Astrocyte of the cerebellum (primary cell): ENCODE measurements around the gene GMFB.

Source experiments
- DNase-seq: peaks from one replicate; pipeline ENCODE4 v3.0.0-alpha.2; 2011; ENCODE audit warnings: low read depth
- H3K4me3 ChIP-seq: 2 replicates; pipeline ENCODE4 v1.5.1; 2011; ENCODE audit warnings: mild to moderate bottlenecking, low read depth, low read length, moderate library complexity
- CTCF ChIP-seq: IDR thresholded peaks from 2 replicates; pipeline ENCODE4 v1.5.1; 2012; ENCODE audit warnings: low read length, low read depth, moderate library complexity, mild to moderate bottlenecking; ENCODE audit errors: missing control alignments
- in situ Hi-C: cut with HindIII; loops from 2 replicates; pipeline ENCODE4 v1.10.0; 2017; ENCODE audit warnings: low sequenced_read_pairs

The GMFB gene

GRCh38 chr14:54481695-54482094 lies 7.1 kb downstream of the GMFB start:
- in situ Hi-C loops: no loop called here
- H3K4me3 ChIP-seq: no peak overlapping the region
- TF ChIP-seq CTCF: no peak
- no peak for DNase-seq

GRCh38 chr14:54480830-54481562 lies 7.8 kb downstream of the GMFB start:
- in situ Hi-C loops: no loop called here
- no peak for DNase-seq
- no peak for TF ChIP-seq CTCF
- H3K4me3 ChIP-seq: no peak overlapping the region

GRCh38 chr14:54478636-54479215 lies 10.1 kb downstream of the GMFB start:
- DNase-seq: no peak
- in situ Hi-C loops: no loop called here
- TF ChIP-seq CTCF: no peak
- no peak overlapping the region for H3K4me3 ChIP-seq

GRCh38 chr14:54475911-54476310 lies 12.9 kb downstream of the GMFB start:
- DNase-seq: no peak
- TF ChIP-seq CTCF: no peak
- H3K4me3 ChIP-seq: no peak overlapping the region
- in situ Hi-C loops: no loop called here

GRCh38 chr14:54475187-54475899 lies 13.4 kb downstream of the GMFB start:
- no peak for TF ChIP-seq CTCF
- DNase-seq: no peak
- in situ Hi-C loops: no loop called here
- H3K4me3 ChIP-seq: no peak overlapping the region

GRCh38 chr14:54474232-54474793 lies 14.5 kb downstream of the GMFB start:
- TF ChIP-seq CTCF: no peak
- no peak overlapping the region for H3K4me3 ChIP-seq
- peak; percentile 20 for DNase-seq
- in situ Hi-C loops: no loop called here
